PC-9 (cell line): ENCODE measurements around the gene SRPK1. TPM values are rescaled to one million over a fixed set of nuclear protein-coding genes. Genes with fewer than 3 reads are reported as not detected.
A peak's percentile ranks its signal among the peaks of the same experiment; 100 is the strongest.

Source experiments
- BruUV-seq: library from RNA; stranded (reverse); fragments of 400-500 nt; replicated peaks from 2 replicates; lab custom pipeline; 2021; lab: Mats Ljungman, UMichigan
- CTCF ChIA-PET: fragments of 300-600 bp; sonication (Branson Sonifier 250); formaldehyde crosslinking; loops from one replicate; lab custom pipeline; 2022; ENCODE audit warnings: antibody characterized with exemption; lab: Charles Lee
- POLR2A ChIA-PET: fragments of 300-600 bp; sonication (Branson Sonifier 250); formaldehyde crosslinking; loops from one replicate; lab custom pipeline; 2022; ENCODE audit warnings: antibody characterized with exemption; ENCODE audit not compliant: unreplicated experiment; lab: Charles Lee
- DNase-seq, 2 experiments: peaks; one replicate each; pipeline versions ENCODE4 v3.0.0 to v3.0.0-alpha.2; 2015 to 2022; ENCODE audit warnings: mixed read lengths in 1 of 2
- H2AFZ ChIP-seq: fragments of 200-600 bp; sonication (generic); 2 replicates; pipeline ENCODE4 v1.8.1; 2017; ENCODE audit warnings: antibody characterized with exemption
- H3F3A ChIP-seq: fragments of 200-600 bp; sonication (generic); 2 replicates; pipeline ENCODE4 v1.8.1; 2017; ENCODE audit warnings: antibody characterized with exemption, mild to moderate bottlenecking, low read depth; ENCODE audit not compliant: insufficient read depth
- H3K27ac ChIP-seq: fragments of 200-600 bp; sonication (generic); 2 replicates; pipeline ENCODE4 v1.6.1; 2016; ENCODE audit warnings: mixed run types
- H3K27me3 ChIP-seq: fragments of 200-600 bp; sonication (generic); 2 replicates; pipeline ENCODE4 v1.6.1; 2016; ENCODE audit warnings: low read depth, mixed run types; ENCODE audit not compliant: insufficient read depth
- H3K36me3 ChIP-seq: fragments of 200-600 bp; sonication (generic); 2 replicates; pipeline ENCODE4 v1.6.1; 2016; ENCODE audit warnings: low read depth, mixed run types
- H3K4me1 ChIP-seq: fragments of 200-600 bp; sonication (generic); replicated peaks from 2 replicates; pipeline ENCODE4 v1.6.1; 2016; ENCODE audit warnings: mixed run types; ENCODE audit not compliant: insufficient read depth
- H3K4me2 ChIP-seq: fragments of 200-600 bp; sonication (generic); 2 replicates; pipeline ENCODE4 v1.6.1; 2017; ENCODE audit warnings: mixed run types
- H3K4me3 ChIP-seq: fragments of 200-600 bp; sonication (generic); 2 replicates; pipeline ENCODE4 v1.6.1; 2016; ENCODE audit warnings: mixed run types
- H3K79me2 ChIP-seq: fragments of 200-600 bp; sonication (generic); 2 replicates; pipeline ENCODE4 v1.6.1; 2017; ENCODE audit warnings: low read depth, mixed run types
- H3K9me2 ChIP-seq: fragments of 200-600 bp; sonication (generic); 2 replicates; pipeline ENCODE4 v1.8.1; 2017; ENCODE audit warnings: mild to moderate bottlenecking; ENCODE audit not compliant: insufficient read depth
- H3K9me3 ChIP-seq: fragments of 200-600 bp; sonication (generic); 2 replicates; pipeline ENCODE4 v1.8.1; 2016; ENCODE audit warnings: low read depth; ENCODE audit not compliant: insufficient read depth
- H4K20me1 ChIP-seq: fragments of 200-600 bp; sonication (generic); 2 replicates; pipeline ENCODE4 v1.8.1; 2017; ENCODE audit not compliant: insufficient read depth
- CTCF ChIP-seq: fragments of 200-600 bp; sonication (generic); conservative IDR thresholded peaks from 2 replicates; pipeline ENCODE4 v1.6.1; 2017; ENCODE audit warnings: mixed run types, antibody characterized with exemption, mild to moderate bottlenecking, moderate library complexity
- EZH2 ChIP-seq: fragments of 200-600 bp; sonication (generic); IDR thresholded peaks from 2 replicates; pipeline ENCODE4 v1.8.0; 2017; ENCODE audit warnings: antibody characterized with exemption, low read depth
- intact Hi-C: fragments of 100-400 bp; cut with micrococcal nuclease; formaldehyde crosslinking; loops from one replicate; pipeline ENCODE4 v1.10.0; 2022; ENCODE audit not compliant: unreplicated experiment
- total RNA-seq: library from RNA; stranded (reverse); gene quantifications from 2 replicates; pipeline ENCODE4 v1.2.3, GENCODE V29; 2021

The SRPK1 gene
- total RNA-seq, 1 experiment from 2014 or later, result 98.7 TPM

DNA sequence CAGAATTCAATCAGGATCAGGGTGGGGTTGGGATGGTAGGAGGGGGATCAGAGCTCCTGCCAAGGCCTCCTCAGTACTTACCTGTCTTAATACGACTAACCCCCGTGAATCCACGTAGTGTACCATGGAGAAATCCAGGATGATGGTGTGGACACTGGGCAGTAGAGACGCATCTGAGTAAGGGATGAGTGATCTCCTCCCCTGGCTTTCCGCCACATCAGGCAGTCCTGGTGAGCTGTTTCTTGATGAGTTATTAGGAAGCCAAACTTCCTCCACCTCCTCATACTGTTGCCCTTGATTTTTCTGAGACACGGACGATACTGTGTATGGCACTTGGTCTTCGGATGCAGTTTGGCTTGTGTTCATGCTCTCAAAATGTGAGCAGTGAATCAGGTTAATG is 34.2 kb upstream of the SRPK1 start:
- Histone ChIP-seq H4K20me1 (no peaks in the 10 kb centered on the region), H3K9me2 (no peaks in the 10 kb centered on the region), H3K79me2 (no peaks in the 10 kb centered on the region), H2AFZ (no peak overlapping the region), H3K4me1 (0 out of 2 replicates have a peak, but pooled peaks cover 9% of the 10 kb centered on the region), H3K4me2 (no peak overlapping the region), H3F3A (no peaks in the 10 kb centered on the region), H3K36me3 (no peaks in the 10 kb centered on the region), H3K27ac (no peak overlapping the region), H3K27me3 (no peaks in the 10 kb centered on the region), H3K9me3 (no peaks in the 10 kb centered on the region), H3K4me3 (no peak overlapping the region)
- POLR2A ChIA-PET, result interaction anchor here (0.6 kb wide), 1 partner anchor 92 kb away, joined by 5 read pairs; no protein-coding TSS in a partner anchor
- CTCF ChIA-PET, result no interaction called here
- TF ChIP-seq EZH2 (no peak), CTCF (no peak)
- intact Hi-C loops, result no loop called here
- no peak for DNase-seq
- BruUV-seq, result no TSS peak

GRCh38 chr6:35954333-35954732 is 33.4 kb upstream of the SRPK1 start:
- no peaks in the 10 kb centered on the region for H3F3A ChIP-seq
- H3K27ac ChIP-seq, result no peak overlapping the region
- intact Hi-C loops, result no loop called here
- 0 out of 2 replicates have a peak, but pooled peaks cover 9% of the 10 kb centered on the region for H3K4me1 ChIP-seq
- no peaks in the 10 kb centered on the region for H4K20me1 ChIP-seq
- no peaks in the 10 kb centered on the region for H3K79me2 ChIP-seq
- no peak overlapping the region for H3K4me3 ChIP-seq
- H3K27me3 ChIP-seq, result no peaks in the 10 kb centered on the region
- no TSS peak for BruUV-seq
- ChIA-PET POLR2A (no interaction called here), CTCF (interaction anchor here (0.6 kb wide), 2 partner anchors 19 to 28 kb away, joined by 3 to 4 read pairs; no protein-coding TSS in a partner anchor)
- H3K9me3 ChIP-seq, result no peaks in the 10 kb centered on the region
- no peaks in the 10 kb centered on the region for H3K9me2 ChIP-seq
- no peak for TF ChIP-seq CTCF
- TF ChIP-seq EZH2, result no peak
- H3K4me2 ChIP-seq, result no peak overlapping the region
- H3K36me3 ChIP-seq, result no peaks in the 10 kb centered on the region
- DNase-seq, result no peak
- H2AFZ ChIP-seq, result no peak overlapping the region

- no peaks in the 10 kb centered on the region for H4K20me1 ChIP-seq
- DNase-seq, result no peak
- H3K4me2 ChIP-seq, result no peak overlapping the region
- H3F3A ChIP-seq, result no peaks in the 10 kb centered on the region
- CTCF ChIA-PET, result no interaction called here
- POLR2A ChIA-PET, result no interaction called here
- no peak for TF ChIP-seq EZH2
- TF ChIP-seq CTCF, result 0 out of 2 replicates have a peak, but pooled peaks have one; percentile 20
- no peak overlapping the region for H3K4me3 ChIP-seq
- H3K4me1 ChIP-seq, result 0 out of 2 replicates have a peak, but pooled peaks cover 9% of the 10 kb centered on the region
- no peak overlapping the region for H3K27ac ChIP-seq
- no peaks in the 10 kb centered on the region for H3K9me2 ChIP-seq
- H3K27me3 ChIP-seq, result no peaks in the 10 kb centered on the region
- H3K79me2 ChIP-seq, result no peaks in the 10 kb centered on the region
- H2AFZ ChIP-seq, result no peak overlapping the region
- intact Hi-C loops, result no loop called here
- no peaks in the 10 kb centered on the region for H3K36me3 ChIP-seq
- BruUV-seq, result no TSS peak
- no peaks in the 10 kb centered on the region for H3K9me3 ChIP-seq
These were observed 27.8 kb upstream of the SRPK1 start for GRCh38 chr6:35948725-35949124.
